HEK293 (cell line): ENCODE data around the gene MEAF6.
A peak's percentile ranks its signal among the peaks of the same experiment; 100 is the strongest.

Source experiments
- BCL11B ChIP-seq: fragments of 450-650 bp; formaldehyde crosslinking; IDR thresholded peaks from 2 replicates; pipeline ENCODE4 v1.5.1; 2016; ENCODE audit warnings: low read depth, missing biosample characterization, missing genetic modification characterization
- KLF1 ChIP-seq: fragments of 450-650 bp; formaldehyde crosslinking; IDR thresholded peaks from 2 replicates; pipeline ENCODE4 v1.5.1; 2016; ENCODE audit warnings: missing biosample characterization, missing genetic modification characterization
- PRDM1 ChIP-seq: fragments of 450-650 bp; formaldehyde crosslinking; IDR thresholded peaks from 2 replicates; pipeline ENCODE4; 2016; ENCODE audit warnings: missing biosample characterization, missing genetic modification characterization
- SP2 ChIP-seq: fragments of 450-650 bp; formaldehyde crosslinking; IDR thresholded peaks from 2 replicates; pipeline ENCODE4 v1.5.1; 2016; ENCODE audit warnings: missing biosample characterization, missing genetic modification characterization
- TCF7L2 ChIP-seq: IDR thresholded peaks from 2 replicates; pipeline ENCODE4 v1.6.1; 2011; ENCODE audit warnings: low read depth, mild to moderate bottlenecking, inconsistent platforms, low read length, moderate library complexity, borderline replicate concordance
- ZFHX2 ChIP-seq: fragments of 450-650 bp; formaldehyde crosslinking; conservative IDR thresholded peaks from 2 replicates; pipeline ENCODE4 v1.5.1; 2016; ENCODE audit warnings: missing biosample characterization, missing genetic modification characterization
- ZIC2 ChIP-seq: fragments of 450-650 bp; formaldehyde crosslinking; IDR thresholded peaks from 2 replicates; pipeline ENCODE4 v1.5.1; 2016; ENCODE audit warnings: missing biosample characterization, missing genetic modification characterization
- ZNF112 ChIP-seq: fragments of 450-650 bp; formaldehyde crosslinking; IDR thresholded peaks from 2 replicates; pipeline ENCODE4 v1.5.0; 2017; ENCODE audit warnings: missing biosample characterization, missing genetic modification characterization
- ZNF155 ChIP-seq: fragments of 450-650 bp; formaldehyde crosslinking; IDR thresholded peaks from 2 replicates; pipeline ENCODE4 v1.5.1; 2016; ENCODE audit warnings: missing biosample characterization, missing genetic modification characterization
- ZNF157 ChIP-seq: fragments of 450-650 bp; formaldehyde crosslinking; IDR thresholded peaks from 2 replicates; pipeline ENCODE4 v1.5.1; 2016; ENCODE audit warnings: missing biosample characterization, missing genetic modification characterization
- ZNF175 ChIP-seq: fragments of 450-650 bp; formaldehyde crosslinking; IDR thresholded peaks from 2 replicates; pipeline ENCODE4 v1.5.1; 2016; ENCODE audit warnings: missing biosample characterization, missing genetic modification characterization
- ZNF433 ChIP-seq: fragments of 450-650 bp; formaldehyde crosslinking; IDR thresholded peaks from 2 replicates; pipeline ENCODE4 v1.5.1; 2016; ENCODE audit warnings: missing biosample characterization, missing genetic modification characterization, low read depth
- ZNF473 ChIP-seq: fragments of 450-650 bp; formaldehyde crosslinking; IDR thresholded peaks from 2 replicates; pipeline ENCODE4 v1.5.1; 2017; ENCODE audit warnings: missing biosample characterization, missing genetic modification characterization
- ZNF596 ChIP-seq: fragments of 450-650 bp; IDR thresholded peaks from 2 replicates; pipeline ENCODE4 v1.5.0; 2018; ENCODE audit warnings: missing biosample characterization, mild to moderate bottlenecking, missing genetic modification characterization, moderate library complexity
- ZNF610 ChIP-seq: fragments of 450-650 bp; formaldehyde crosslinking; IDR thresholded peaks from 2 replicates; pipeline ENCODE4 v1.5.1; 2016; ENCODE audit warnings: missing biosample characterization, missing genetic modification characterization, borderline replicate concordance
- ZNF621 ChIP-seq: fragments of 450-650 bp; formaldehyde crosslinking; IDR thresholded peaks from 2 replicates; pipeline ENCODE4 v1.5.1; 2017; ENCODE audit warnings: missing biosample characterization, missing genetic modification characterization
- ZNF670 ChIP-seq: fragments of 450-650 bp; formaldehyde crosslinking; IDR thresholded peaks from 2 replicates; pipeline ENCODE4 v1.5.1; 2016; ENCODE audit warnings: missing biosample characterization, missing genetic modification characterization, low read depth
- ZNF747 ChIP-seq: fragments of 450-650 bp; formaldehyde crosslinking; IDR thresholded peaks from 2 replicates; pipeline ENCODE4 v1.5.1; 2016; ENCODE audit warnings: missing biosample characterization, missing genetic modification characterization
- ZSCAN16 ChIP-seq: fragments of 450-650 bp; formaldehyde crosslinking; IDR thresholded peaks from 2 replicates; pipeline ENCODE4 v1.5.1; 2016; ENCODE audit warnings: missing biosample characterization, missing genetic modification characterization
- TF ChIP-seq, protein P1 (sequence below): fragments of 450-650 bp; formaldehyde crosslinking; IDR thresholded peaks from 2 replicates; pipeline ENCODE4 v1.5.1; 2017; ENCODE audit warnings: missing biosample characterization, missing genetic modification characterization
- TF ChIP-seq, protein P2 (sequence below): fragments of 450-650 bp; formaldehyde crosslinking; IDR thresholded peaks from 2 replicates; pipeline ENCODE4 v1.5.1; 2016; ENCODE audit warnings: missing biosample characterization, missing genetic modification characterization
- TF ChIP-seq, protein P3 (sequence below): IDR thresholded peaks from 2 replicates; pipeline ENCODE4 v1.6.1; 2011; ENCODE audit warnings: mild to moderate bottlenecking, low read depth, low read length, borderline replicate concordance
- TF ChIP-seq, protein P4 (sequence below): fragments of 450-650 bp; formaldehyde crosslinking; IDR thresholded peaks from 2 replicates; pipeline ENCODE4 v1.5.1; 2017; ENCODE audit warnings: missing biosample characterization, missing genetic modification characterization
- TF ChIP-seq, protein P5 (sequence below): fragments of 450-650 bp; formaldehyde crosslinking; IDR thresholded peaks from 2 replicates; pipeline ENCODE4 v1.5.1; 2016; ENCODE audit warnings: missing biosample characterization, missing genetic modification characterization
- TF ChIP-seq, protein P6 (sequence below): fragments of 450-650 bp; formaldehyde crosslinking; IDR thresholded peaks from 2 replicates; pipeline ENCODE4 v1.5.1; 2016; ENCODE audit warnings: missing biosample characterization, missing genetic modification characterization
- TF ChIP-seq, protein P7 (sequence below): fragments of 450-650 bp; formaldehyde crosslinking; IDR thresholded peaks from 2 replicates; pipeline ENCODE4 v1.5.1; 2017; ENCODE audit warnings: missing biosample characterization, mild to moderate bottlenecking, missing genetic modification characterization, moderate library complexity
- TF ChIP-seq, protein P8 (sequence below): fragments of 450-650 bp; formaldehyde crosslinking; IDR thresholded peaks from 2 replicates; pipeline ENCODE4; 2016; ENCODE audit warnings: missing biosample characterization, missing genetic modification characterization

Gene MEAF6

DNA sequence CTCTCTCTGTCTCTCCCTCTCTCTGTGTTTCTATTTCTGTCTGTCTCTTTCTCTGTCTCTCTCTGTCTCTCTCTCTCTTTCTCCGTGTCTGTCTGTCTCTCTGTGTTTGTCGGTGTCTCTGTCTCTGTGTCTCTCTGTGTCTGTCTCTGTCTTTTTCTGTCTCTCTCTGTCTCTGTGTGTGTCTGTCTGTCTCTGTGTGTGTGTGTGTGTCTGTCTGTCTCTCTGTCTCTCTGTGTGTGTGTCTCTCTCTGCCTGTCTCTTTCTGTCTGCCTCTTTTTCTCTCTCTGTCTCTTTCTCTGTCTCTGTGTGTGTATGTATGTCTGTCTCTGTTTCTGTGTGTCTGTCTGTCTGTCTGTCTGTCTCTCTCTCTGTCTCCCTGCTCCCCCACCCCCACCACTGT, 71.9 kb downstream of the MEAF6 start (continued):
- TF ChIP-seq, protein P1, sequence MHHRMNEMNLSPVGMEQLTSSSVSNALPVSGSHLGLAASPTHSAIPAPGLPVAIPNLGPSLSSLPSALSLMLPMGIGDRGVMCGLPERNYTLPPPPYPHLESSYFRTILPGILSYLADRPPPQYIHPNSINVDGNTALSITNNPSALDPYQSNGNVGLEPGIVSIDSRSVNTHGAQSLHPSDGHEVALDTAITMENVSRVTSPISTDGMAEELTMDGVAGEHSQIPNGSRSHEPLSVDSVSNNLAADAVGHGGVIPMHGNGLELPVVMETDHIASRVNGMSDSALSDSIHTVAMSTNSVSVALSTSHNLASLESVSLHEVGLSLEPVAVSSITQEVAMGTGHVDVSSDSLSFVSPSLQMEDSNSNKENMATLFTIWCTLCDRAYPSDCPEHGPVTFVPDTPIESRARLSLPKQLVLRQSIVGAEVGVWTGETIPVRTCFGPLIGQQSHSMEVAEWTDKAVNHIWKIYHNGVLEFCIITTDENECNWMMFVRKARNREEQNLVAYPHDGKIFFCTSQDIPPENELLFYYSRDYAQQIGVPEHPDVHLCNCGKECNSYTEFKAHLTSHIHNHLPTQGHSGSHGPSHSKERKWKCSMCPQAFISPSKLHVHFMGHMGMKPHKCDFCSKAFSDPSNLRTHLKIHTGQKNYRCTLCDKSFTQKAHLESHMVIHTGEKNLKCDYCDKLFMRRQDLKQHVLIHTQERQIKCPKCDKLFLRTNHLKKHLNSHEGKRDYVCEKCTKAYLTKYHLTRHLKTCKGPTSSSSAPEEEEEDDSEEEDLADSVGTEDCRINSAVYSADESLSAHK, result no peak
- 0 out of 2 replicates have a peak, but pooled peaks have one; percentile 50 for TF ChIP-seq ZNF473 (tag by site-specific recombination)
- no peak for TF ChIP-seq SP2
- TF ChIP-seq, protein P2, sequence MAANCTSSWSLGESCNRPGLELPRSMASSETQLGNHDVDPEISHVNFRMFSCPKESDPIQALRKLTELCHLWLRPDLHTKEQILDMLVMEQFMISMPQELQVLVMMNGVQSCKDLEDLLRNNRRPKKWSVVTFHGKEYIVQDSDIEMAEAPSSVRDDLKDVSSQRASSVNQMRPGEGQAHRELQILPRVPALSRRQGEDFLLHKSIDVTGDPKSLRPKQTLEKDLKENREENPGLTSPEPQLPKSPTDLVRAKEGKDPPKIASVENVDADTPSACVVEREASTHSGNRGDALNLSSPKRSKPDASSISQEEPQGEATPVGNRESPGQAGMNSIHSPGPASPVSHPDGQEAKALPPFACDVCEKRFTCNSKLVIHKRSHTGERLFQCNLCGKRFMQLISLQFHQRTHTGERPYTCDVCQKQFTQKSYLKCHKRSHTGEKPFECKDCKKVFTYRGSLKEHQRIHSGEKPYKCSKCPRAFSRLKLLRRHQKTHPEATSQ (tag by site-specific recombination), result no peak
- TF ChIP-seq ZNF670, result peak; percentile 62; the same call in 1 of the 2 replicates
- no peak for TF ChIP-seq ZFHX2
- TF ChIP-seq ZNF433 (tag by site-specific recombination), result no peak
- no peak for TF ChIP-seq ZNF175 (tag by site-specific recombination)
- TF ChIP-seq ZNF747 (tag by site-specific recombination), result no peak
- TF ChIP-seq, protein P3, sequence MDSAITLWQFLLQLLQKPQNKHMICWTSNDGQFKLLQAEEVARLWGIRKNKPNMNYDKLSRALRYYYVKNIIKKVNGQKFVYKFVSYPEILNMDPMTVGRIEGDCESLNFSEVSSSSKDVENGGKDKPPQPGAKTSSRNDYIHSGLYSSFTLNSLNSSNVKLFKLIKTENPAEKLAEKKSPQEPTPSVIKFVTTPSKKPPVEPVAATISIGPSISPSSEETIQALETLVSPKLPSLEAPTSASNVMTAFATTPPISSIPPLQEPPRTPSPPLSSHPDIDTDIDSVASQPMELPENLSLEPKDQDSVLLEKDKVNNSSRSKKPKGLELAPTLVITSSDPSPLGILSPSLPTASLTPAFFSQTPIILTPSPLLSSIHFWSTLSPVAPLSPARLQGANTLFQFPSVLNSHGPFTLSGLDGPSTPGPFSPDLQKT, result no peak
- peak; percentile 82 for TF ChIP-seq ZNF596 (tag by site-specific recombination)
- 0 out of 2 replicates have a peak, but pooled peaks have one; percentile 15 for TF ChIP-seq ZNF157 (tag by site-specific recombination)
- no peak for TF ChIP-seq TCF7L2
- TF ChIP-seq ZNF610 (tag by site-specific recombination), result no peak
- TF ChIP-seq PRDM1 (tag by site-specific recombination), result no peak
- no peak for TF ChIP-seq ZNF112 (tag by site-specific recombination)
- TF ChIP-seq, protein P4, sequence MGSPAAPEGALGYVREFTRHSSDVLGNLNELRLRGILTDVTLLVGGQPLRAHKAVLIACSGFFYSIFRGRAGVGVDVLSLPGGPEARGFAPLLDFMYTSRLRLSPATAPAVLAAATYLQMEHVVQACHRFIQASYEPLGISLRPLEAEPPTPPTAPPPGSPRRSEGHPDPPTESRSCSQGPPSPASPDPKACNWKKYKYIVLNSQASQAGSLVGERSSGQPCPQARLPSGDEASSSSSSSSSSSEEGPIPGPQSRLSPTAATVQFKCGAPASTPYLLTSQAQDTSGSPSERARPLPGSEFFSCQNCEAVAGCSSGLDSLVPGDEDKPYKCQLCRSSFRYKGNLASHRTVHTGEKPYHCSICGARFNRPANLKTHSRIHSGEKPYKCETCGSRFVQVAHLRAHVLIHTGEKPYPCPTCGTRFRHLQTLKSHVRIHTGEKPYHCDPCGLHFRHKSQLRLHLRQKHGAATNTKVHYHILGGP (tag by site-specific recombination), result 0 out of 2 replicates have a peak, but pooled peaks have one; percentile 30
- TF ChIP-seq ZNF155 (tag by site-specific recombination), result no peak
- no peak for TF ChIP-seq BCL11B (tag by site-specific recombination)
- TF ChIP-seq, protein P5, sequence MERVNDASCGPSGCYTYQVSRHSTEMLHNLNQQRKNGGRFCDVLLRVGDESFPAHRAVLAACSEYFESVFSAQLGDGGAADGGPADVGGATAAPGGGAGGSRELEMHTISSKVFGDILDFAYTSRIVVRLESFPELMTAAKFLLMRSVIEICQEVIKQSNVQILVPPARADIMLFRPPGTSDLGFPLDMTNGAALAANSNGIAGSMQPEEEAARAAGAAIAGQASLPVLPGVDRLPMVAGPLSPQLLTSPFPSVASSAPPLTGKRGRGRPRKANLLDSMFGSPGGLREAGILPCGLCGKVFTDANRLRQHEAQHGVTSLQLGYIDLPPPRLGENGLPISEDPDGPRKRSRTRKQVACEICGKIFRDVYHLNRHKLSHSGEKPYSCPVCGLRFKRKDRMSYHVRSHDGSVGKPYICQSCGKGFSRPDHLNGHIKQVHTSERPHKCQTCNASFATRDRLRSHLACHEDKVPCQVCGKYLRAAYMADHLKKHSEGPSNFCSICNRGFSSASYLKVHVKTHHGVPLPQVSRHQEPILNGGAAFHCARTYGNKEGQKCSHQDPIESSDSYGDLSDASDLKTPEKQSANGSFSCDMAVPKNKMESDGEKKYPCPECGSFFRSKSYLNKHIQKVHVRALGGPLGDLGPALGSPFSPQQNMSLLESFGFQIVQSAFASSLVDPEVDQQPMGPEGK (tag by site-specific recombination), result no peak
- TF ChIP-seq ZNF621 (tag by site-specific recombination), result no peak
- TF ChIP-seq ZIC2, result no peak
- TF ChIP-seq ZSCAN16, result no peak
- TF ChIP-seq, protein P6, sequence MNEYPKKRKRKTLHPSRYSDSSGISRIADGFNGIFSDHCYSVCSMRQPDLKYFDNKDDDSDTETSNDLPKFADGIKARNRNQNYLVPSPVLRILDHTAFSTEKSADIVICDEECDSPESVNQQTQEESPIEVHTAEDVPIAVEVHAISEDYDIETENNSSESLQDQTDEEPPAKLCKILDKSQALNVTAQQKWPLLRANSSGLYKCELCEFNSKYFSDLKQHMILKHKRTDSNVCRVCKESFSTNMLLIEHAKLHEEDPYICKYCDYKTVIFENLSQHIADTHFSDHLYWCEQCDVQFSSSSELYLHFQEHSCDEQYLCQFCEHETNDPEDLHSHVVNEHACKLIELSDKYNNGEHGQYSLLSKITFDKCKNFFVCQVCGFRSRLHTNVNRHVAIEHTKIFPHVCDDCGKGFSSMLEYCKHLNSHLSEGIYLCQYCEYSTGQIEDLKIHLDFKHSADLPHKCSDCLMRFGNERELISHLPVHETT (tag by site-specific recombination), result no peak
- TF ChIP-seq, protein P7, sequence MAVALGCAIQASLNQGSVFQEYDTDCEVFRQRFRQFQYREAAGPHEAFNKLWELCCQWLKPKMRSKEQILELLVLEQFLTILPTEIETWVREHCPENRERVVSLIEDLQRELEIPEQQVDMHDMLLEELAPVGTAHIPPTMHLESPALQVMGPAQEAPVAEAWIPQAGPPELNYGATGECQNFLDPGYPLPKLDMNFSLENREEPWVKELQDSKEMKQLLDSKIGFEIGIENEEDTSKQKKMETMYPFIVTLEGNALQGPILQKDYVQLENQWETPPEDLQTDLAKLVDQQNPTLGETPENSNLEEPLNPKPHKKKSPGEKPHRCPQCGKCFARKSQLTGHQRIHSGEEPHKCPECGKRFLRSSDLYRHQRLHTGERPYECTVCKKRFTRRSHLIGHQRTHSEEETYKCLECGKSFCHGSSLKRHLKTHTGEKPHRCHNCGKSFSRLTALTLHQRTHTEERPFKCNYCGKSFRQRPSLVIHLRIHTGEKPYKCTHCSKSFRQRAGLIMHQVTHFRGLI (tag by site-specific recombination), result no peak
- TF ChIP-seq, protein P8, sequence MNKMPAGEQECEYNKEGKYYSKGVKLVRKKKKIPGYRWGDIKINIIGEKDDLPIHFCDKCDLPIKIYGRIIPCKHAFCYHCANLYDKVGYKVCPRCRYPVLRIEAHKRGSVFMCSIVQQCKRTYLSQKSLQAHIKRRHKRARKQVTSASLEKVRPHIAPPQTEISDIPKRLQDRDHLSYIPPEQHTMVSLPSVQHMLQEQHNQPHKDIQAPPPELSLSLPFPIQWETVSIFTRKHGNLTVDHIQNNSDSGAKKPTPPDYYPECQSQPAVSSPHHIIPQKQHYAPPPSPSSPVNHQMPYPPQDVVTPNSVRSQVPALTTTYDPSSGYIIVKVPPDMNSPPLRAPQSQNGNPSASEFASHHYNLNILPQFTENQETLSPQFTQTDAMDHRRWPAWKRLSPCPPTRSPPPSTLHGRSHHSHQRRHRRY (tag by site-specific recombination), result no peak
- no peak for TF ChIP-seq KLF1
